CD14-positive monocyte (primary cell): ENCODE results near the gene CA5A. TPM values are rescaled to one million over a fixed set of nuclear protein-coding genes. Genes with fewer than 3 reads are reported as not detected.

Experiments used
- DNase-seq, 3 donors: peaks; one replicate each; pipeline ENCODE4 v3.0.0-alpha.2; 2011 to 2022
- H2AFZ ChIP-seq: 2 replicates; pipeline ENCODE4 v1.6.0; 2012; ENCODE audit warnings: mild to moderate bottlenecking, low read depth, low read length, inconsistent platforms; ENCODE audit not compliant: insufficient read depth, poor library complexity, severe bottlenecking
- H3K27ac ChIP-seq, 2 donors: 1 replicate in 1 of 2; 2 replicates in 1 of 2; pipeline ENCODE4 v1.5.1; 2012 to 2013; ENCODE audit warnings: low read length in 2 of 2, control low read depth in 1 of 2, inconsistent platforms in 1 of 2, low read depth in 1 of 2, mild to moderate bottlenecking in 1 of 2
- H3K27me3 ChIP-seq, 2 donors: one replicate each; pipeline versions ENCODE4 v1.6.0 to v1.6.1; 2011 to 2013; ENCODE audit warnings: low read length in 2 of 2; ENCODE audit not compliant: control insufficient read depth in 2 of 2, insufficient read depth in 2 of 2
- H3K36me3 ChIP-seq, 2 donors: replicated peaks in 1 of 2; 1 replicate in 1 of 2; 2 replicates in 1 of 2; pipeline versions ENCODE4 v1.5.1 to v1.6.1; 2012 to 2013; ENCODE audit warnings: low read length in 2 of 2, control low read depth in 1 of 2, inconsistent platforms in 1 of 2, mild to moderate bottlenecking in 1 of 2; ENCODE audit not compliant: insufficient read depth in 2 of 2, control insufficient read depth in 1 of 2
- H3K4me1 ChIP-seq, 2 donors: 1 replicate in 1 of 2; 2 replicates in 1 of 2; pipeline versions ENCODE4 v1.5.1 to v1.6.1; 2012 to 2013; ENCODE audit warnings: low read length in 2 of 2, control low read depth in 1 of 2, inconsistent platforms in 1 of 2, mild to moderate bottlenecking in 1 of 2, moderate library complexity in 1 of 2; ENCODE audit not compliant: insufficient read depth in 2 of 2, control insufficient read depth in 1 of 2
- H3K4me2 ChIP-seq: replicated peaks from 2 replicates; pipeline ENCODE3; 2012; ENCODE audit warnings: low read length, moderate library complexity, mild to moderate bottlenecking; ENCODE audit not compliant: poor library complexity, severe bottlenecking; ENCODE audit errors: extremely low read depth
- H3K4me3 ChIP-seq, 3 experiments: fragments of 200-600 bp in 1 of 3; sonication (generic) in 1 of 3; replicated peaks in 1 of 3; 1 replicate in 2 of 3; 2 replicates in 1 of 3; pipeline ENCODE4 v1.5.1; 2011 to 2013; ENCODE audit warnings: low read length in 3 of 3, mild to moderate bottlenecking in 3 of 3, control low read depth in 2 of 3, low read depth in 2 of 3, inconsistent platforms in 1 of 3, moderate library complexity in 1 of 3
- H3K79me2 ChIP-seq: 2 replicates; pipeline ENCODE4 v1.6.0; 2012; ENCODE audit warnings: mild to moderate bottlenecking, control low read depth, inconsistent platforms, low read length, moderate library complexity; ENCODE audit not compliant: insufficient read depth
- H3K9ac ChIP-seq: 2 replicates; pipeline ENCODE4 v1.6.0; 2017; ENCODE audit warnings: low read length, mild to moderate bottlenecking; ENCODE audit not compliant: insufficient read depth, poor library complexity, severe bottlenecking
- H3K9me3 ChIP-seq, 2 donors: replicated peaks in 1 of 2; 1 replicate in 1 of 2; 2 replicates in 1 of 2; pipeline versions ENCODE4 v1.5.1 to v1.6.1; 2012 to 2013; ENCODE audit warnings: low read length in 2 of 2, control low read depth in 1 of 2; ENCODE audit not compliant: control insufficient read depth in 1 of 2, insufficient read depth in 1 of 2
- H4K20me1 ChIP-seq: 2 replicates; pipeline ENCODE4 v1.6.0; 2012; ENCODE audit warnings: mild to moderate bottlenecking, low read length, control low read depth, moderate library complexity; ENCODE audit not compliant: insufficient read depth
- H3K27ac Mint-ChIP-seq, 7 donors: one replicate each; pipeline ENCODE4 v1.8.0; 2020; ENCODE audit warnings: mild to moderate bottlenecking in 7 of 7, mixed read lengths in 7 of 7, moderate library complexity in 6 of 7, inconsistent platforms in 2 of 7
- H3K27me3 Mint-ChIP-seq, 3 donors: one replicate each; pipeline ENCODE4 v1.8.0; 2021 to 2022; ENCODE audit warnings: low read depth in 3 of 3, mild to moderate bottlenecking in 3 of 3, mixed read lengths in 3 of 3, moderate library complexity in 3 of 3, inconsistent platforms in 1 of 3
- H3K36me3 Mint-ChIP-seq, 2 donors: one replicate each; pipeline ENCODE4 v1.8.0; 2020; ENCODE audit warnings: mixed read lengths in 2 of 2, inconsistent platforms in 1 of 2, mild to moderate bottlenecking in 1 of 2
- H3K4me1 Mint-ChIP-seq: one replicate; pipeline ENCODE4 v1.8.0; 2020; ENCODE audit warnings: mild to moderate bottlenecking, mixed read lengths
- H3K4me3 Mint-ChIP-seq, 2 donors: one replicate each; pipeline ENCODE4 v1.8.0; 2020; ENCODE audit warnings: mild to moderate bottlenecking in 2 of 2, mixed read lengths in 2 of 2, moderate library complexity in 1 of 2
- H3K9me3 Mint-ChIP-seq, 7 donors: one replicate each; pipeline ENCODE4 v1.8.0; 2020 to 2022; ENCODE audit warnings: mixed read lengths in 7 of 7, mild to moderate bottlenecking in 6 of 7, moderate library complexity in 6 of 7, inconsistent platforms in 2 of 7
- WGBS: methylation state at CpG from one replicate; pipeline ENCODE4 v1.1.5; 2013; ENCODE audit warnings: missing lambda C conversion rate; ENCODE audit not compliant: insufficient coverage; 5-methylcytosine and 5-hydroxymethylcytosine counted together
- intact Hi-C, 2 donors: fragments of 100-400 bp; cut with micrococcal nuclease; formaldehyde crosslinking; loops; one replicate each; pipeline versions ENCODE4 v1.15.0 to v1.15.1; 2023
- polyA plus RNA-seq, 3 donors: library from polyadenylated mRNA; depleted of rRNA in 1 of 3; unstranded in 2 of 3; stranded (reverse) in 1 of 3; fragments of 300-500 nt in 2 of 3; fragments of >200 nt in 1 of 3; fragmentation: Illumina TruSeq in 2 of 3; gene quantifications; 1 replicate in 2 of 3; 2 replicates in 1 of 3; pipeline ENCODE4 v1.2.3, GENCODE V29; 2012 to 2021
- TF ChIP-seq, protein P1 (sequence below): fragments of 200-600 bp; IDR thresholded peaks from one replicate; pipeline ENCODE4 v1.8.0; 2022; ENCODE audit warnings: antibody characterized with exemption, mild to moderate bottlenecking

CA5A gene
- polyA plus RNA-seq, 3 donors, result not detected

DNA sequence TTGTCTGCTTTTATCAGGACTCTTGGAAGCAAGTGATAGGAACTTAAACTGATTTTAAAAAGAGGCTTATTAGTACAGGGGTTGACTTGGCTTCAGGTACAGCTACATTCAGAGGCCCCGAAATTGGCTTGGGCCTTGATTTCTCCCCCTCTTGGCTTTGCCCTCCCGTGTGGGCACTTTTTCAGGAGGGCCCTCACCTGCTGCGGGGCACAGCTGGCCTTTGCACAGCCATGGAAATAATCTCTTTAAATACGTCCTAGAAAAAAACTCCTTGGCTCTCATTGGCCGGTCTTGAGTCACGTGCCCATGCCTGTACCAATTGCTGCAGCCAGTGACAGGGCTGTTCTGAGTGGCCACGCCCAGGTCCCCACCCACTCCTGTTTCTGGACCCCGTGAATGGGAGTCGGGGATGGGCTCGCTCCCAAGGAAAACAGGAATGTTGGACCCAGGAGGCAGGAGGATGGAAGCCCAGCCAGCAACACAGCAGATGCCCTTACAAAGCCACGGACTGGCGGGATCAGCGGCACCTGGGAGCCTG, 15.0 kb downstream of the CA5A start:
- Histone ChIP-seq H3K27me3 (no peaks in the 10 kb centered on the region), H3K9ac (no peak overlapping the region), H3K4me2 (no peak overlapping the region), H3K36me3 (no peaks in the 10 kb centered on the region), H3K9me3 (no peaks in the 10 kb centered on the region), H4K20me1 (no peaks in the 10 kb centered on the region), H3K79me2 (no peaks in the 10 kb centered on the region), H3K4me1 (peaks cover 0 to 9% of the 10 kb centered on the region in 2 donors), H3K27ac (no peak overlapping the region), H3K4me3 (no peak overlapping the region), H2AFZ (no peak overlapping the region)
- peak overlapping the region in 1 of 7 donors; percentile 25 for H3K27ac Mint-ChIP-seq
- peaks cover 0 to 3% (median 0%) of the 10 kb centered on the region in 7 donors for H3K9me3 Mint-ChIP-seq
- intact Hi-C loops, result no loop called here
- no peak overlapping the region for H3K4me3 Mint-ChIP-seq
- H3K36me3 Mint-ChIP-seq, result no peaks in the 10 kb centered on the region
- TF ChIP-seq, protein P1, sequence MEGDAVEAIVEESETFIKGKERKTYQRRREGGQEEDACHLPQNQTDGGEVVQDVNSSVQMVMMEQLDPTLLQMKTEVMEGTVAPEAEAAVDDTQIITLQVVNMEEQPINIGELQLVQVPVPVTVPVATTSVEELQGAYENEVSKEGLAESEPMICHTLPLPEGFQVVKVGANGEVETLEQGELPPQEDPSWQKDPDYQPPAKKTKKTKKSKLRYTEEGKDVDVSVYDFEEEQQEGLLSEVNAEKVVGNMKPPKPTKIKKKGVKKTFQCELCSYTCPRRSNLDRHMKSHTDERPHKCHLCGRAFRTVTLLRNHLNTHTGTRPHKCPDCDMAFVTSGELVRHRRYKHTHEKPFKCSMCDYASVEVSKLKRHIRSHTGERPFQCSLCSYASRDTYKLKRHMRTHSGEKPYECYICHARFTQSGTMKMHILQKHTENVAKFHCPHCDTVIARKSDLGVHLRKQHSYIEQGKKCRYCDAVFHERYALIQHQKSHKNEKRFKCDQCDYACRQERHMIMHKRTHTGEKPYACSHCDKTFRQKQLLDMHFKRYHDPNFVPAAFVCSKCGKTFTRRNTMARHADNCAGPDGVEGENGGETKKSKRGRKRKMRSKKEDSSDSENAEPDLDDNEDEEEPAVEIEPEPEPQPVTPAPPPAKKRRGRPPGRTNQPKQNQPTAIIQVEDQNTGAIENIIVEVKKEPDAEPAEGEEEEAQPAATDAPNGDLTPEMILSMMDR, result no peak
- no peak for DNase-seq
- WGBS, result 95% methylated on average over 9 of the region's 13 CpGs
- peaks cover 9% of the 10 kb centered on the region for H3K4me1 Mint-ChIP-seq
- H3K27me3 Mint-ChIP-seq, result peaks cover 7 to 9% (median 9%) of the 10 kb centered on the region in 3 donors

DNA sequence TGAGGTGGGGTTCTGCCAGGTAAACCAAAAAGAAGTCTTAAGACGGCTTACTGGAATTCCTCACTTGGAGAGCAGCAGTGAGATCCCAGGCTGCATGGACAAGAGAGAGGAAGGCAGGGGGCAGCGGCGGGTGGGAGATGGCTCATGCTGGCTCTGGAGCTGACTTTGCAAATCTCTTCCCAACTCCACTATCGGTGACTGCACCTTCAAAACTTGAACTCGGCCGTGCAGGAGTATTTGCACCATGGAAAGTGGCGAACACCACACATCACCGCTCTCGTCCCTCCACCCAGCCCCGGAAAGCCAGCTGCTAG, 16.7 kb downstream of the CA5A start:
- no peak overlapping the region for H3K27ac Mint-ChIP-seq
- peaks cover 6% of the 10 kb centered on the region for H3K4me1 Mint-ChIP-seq
- intact Hi-C loops, result no loop called here
- peaks cover 0 to 4% (median 0%) of the 10 kb centered on the region in 7 donors for H3K9me3 Mint-ChIP-seq
- no peaks in the 10 kb centered on the region for H3K79me2 ChIP-seq
- no peaks in the 10 kb centered on the region for H3K36me3 ChIP-seq
- H3K4me3 Mint-ChIP-seq, result no peak overlapping the region
- H3K4me3 ChIP-seq, result no peak overlapping the region
- H3K9ac ChIP-seq, result no peak overlapping the region
- no peaks in the 10 kb centered on the region for H3K27me3 ChIP-seq
- H3K27me3 Mint-ChIP-seq, result peaks cover 3 to 10% (median 5%) of the 10 kb centered on the region in 3 donors
- H2AFZ ChIP-seq, result no peak overlapping the region
- 96% methylated on average over 7 of the region's 10 CpGs for WGBS
- H3K27ac ChIP-seq, result no peak overlapping the region
- H3K36me3 Mint-ChIP-seq, result no peaks in the 10 kb centered on the region
- H3K4me2 ChIP-seq, result no peak overlapping the region
- DNase-seq, result no peak
- TF ChIP-seq, protein P1, result no peak
- H3K4me1 ChIP-seq, result peaks cover 0 to 7% of the 10 kb centered on the region in 2 donors
- no peaks in the 10 kb centered on the region for H4K20me1 ChIP-seq
- H3K9me3 ChIP-seq, result no peaks in the 10 kb centered on the region
